KOPT-K1 (cell line): Measurements from ENCODE around the gene KIRREL2.
"Not testable (repeated sequence)": the region's sequence is repeated elsewhere in the genome, so short reads cannot be mapped to it uniquely, and the experiment has no call there.

Experiments
- H3K27ac ChIP-seq: fragments of 200-600 bp; sonication (generic); 2 replicates; pipeline ENCODE4 v1.5.1; 2016; ENCODE audit warnings: antibody characterized with exemption, mild to moderate bottlenecking, low read depth, low read length; ENCODE audit not compliant: poor library complexity, severe bottlenecking
- H3K36me3 ChIP-seq: fragments of 200-600 bp; sonication (generic); 2 replicates; pipeline ENCODE4 v1.5.1; 2017; ENCODE audit warnings: antibody characterized with exemption, mild to moderate bottlenecking, low read length, moderate library complexity; ENCODE audit not compliant: insufficient read depth
- H3K9me3 ChIP-seq: fragments of 200-600 bp; sonication (generic); 2 replicates; pipeline ENCODE4 v1.5.1; 2017; ENCODE audit warnings: antibody characterized with exemption, low read length, mild to moderate bottlenecking; ENCODE audit not compliant: insufficient read depth, poor library complexity, severe bottlenecking

The KIRREL2 gene

DNA sequence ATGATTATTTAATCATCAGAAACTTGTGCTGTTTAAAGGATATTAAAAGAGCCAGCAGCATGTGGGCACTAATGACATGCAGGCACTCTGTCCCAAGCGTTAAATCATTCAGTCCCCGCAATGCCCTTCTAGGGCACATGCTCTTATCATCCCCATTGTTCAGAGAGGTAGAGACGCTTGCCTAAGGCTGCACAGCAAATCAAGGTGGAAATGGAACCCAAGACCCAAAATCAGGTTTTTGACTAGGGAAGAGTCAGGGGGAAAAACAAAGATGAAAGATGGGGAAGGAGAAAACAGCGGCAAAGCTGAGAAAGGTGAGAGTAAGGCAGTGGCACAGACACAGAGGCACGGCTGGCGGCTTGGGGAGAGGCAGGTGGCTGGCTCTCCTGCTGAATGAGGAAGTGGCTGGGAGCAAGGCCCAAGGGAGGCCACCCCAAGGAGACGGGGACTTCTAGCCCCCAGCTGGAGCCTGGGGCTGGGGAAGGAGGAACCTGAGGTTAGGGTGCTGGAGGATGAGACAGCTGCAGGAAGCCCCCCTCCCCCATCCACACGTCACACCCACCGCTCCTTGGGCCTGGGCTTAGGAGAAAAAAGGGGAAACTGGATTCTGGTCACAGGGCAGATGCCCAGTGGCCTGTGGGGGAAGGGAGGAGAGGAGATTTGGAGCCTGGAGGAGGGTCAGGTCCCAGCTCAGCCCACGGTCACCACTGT lies 52.4 kb downstream of the KIRREL2 start:
- H3K27ac ChIP-seq, result peak overlapping the region; percentile 60
- H3K9me3 ChIP-seq, result no peaks in the 10 kb centered on the region
- no peaks in the 10 kb centered on the region for H3K36me3 ChIP-seq

DNA sequence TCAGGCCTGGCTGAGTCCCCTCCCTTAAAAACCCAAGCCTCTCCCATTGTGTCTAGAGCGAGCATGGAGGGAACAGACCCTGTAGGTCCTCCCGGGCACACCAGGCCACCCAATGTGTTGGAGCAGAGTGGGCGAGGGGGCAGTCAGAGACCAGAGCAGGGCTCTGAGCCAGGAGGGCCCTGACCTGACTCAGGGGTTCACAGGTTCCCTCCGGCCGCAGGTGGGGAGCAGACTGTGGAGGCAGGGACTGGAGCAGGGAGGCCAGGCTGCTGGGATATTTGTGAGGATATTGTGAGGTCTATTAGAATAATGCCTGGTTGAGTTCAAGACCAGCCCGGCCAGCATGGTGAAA lies 52.9 kb downstream of the KIRREL2 start:
- Histone ChIP-seq H3K27ac (peak overlapping the region; percentile 60), H3K9me3 (no peaks in the 10 kb centered on the region), H3K36me3 (no peaks in the 10 kb centered on the region)

DNA sequence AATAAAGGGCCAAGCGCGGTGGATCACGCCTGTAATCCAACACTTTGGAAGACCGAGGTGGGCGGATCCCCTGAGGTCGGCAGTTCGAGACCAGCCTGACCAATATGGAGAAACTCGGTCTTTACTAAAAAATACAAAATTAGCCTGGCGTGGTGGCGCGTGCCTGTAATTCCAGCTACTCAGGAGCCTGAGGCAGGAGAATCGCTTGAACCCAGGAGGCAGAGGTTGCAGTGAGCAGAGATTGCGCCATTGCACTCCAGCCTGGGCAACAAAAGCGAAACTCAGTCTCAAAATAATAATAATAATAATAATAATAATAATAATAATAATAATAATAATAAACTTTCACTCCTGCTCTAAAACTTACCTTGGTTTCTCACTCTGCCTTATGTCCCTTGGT lies 53.6 kb downstream of the KIRREL2 start:
- not testable (repeated sequence) for H3K27ac ChIP-seq, H3K9me3 ChIP-seq

DNA sequence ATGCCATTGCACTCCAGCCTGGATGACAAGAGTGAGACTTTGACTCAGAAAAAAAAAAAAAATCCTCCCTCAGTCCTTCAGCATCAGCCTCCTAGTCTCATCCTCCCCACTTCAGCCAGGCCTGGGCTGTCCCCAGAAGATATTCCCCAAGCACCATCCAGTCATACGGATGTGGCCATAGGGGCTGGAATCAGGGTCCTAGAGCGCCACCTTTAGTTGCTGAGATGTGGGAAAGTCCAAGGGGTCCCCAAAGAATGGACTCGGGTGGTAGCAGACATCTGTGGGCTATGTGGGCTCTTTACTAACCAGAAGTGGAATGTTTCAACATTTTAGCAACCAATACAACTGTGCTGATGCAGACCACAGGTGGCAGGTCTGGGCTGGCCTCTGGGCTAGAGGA lies 54.5 kb downstream of the KIRREL2 start:
- Histone ChIP-seq H3K27ac (no peak overlapping the region), H3K9me3 (no peaks in the 10 kb centered on the region), H3K36me3 (no peaks in the 10 kb centered on the region)

More for the DNA sequence above, 53.6 kb downstream of the KIRREL2 start:
- H3K36me3 ChIP-seq, result not testable (repeated sequence)

DNA sequence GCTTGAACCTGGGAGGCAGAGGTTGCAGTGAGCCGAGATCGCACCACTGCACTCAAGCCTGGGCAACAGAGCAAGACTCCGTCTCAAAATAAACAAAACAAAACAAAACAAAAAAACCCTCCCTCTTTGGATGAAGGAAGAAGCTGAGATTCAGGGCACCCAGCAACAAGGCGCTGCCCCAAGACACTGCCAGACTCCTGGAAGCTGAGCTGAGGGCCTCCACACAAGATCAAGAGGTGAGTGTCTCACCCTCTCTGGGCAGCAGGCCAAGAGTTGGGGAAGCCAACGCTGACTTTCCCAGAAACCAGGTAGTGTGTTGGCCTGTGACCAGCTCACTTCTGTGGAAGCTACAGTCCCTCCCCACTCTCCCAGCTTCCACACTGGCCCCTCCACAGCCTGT lies 55.1 kb downstream of the KIRREL2 start:
- no peak overlapping the region for H3K27ac ChIP-seq
- H3K9me3 ChIP-seq, result no peaks in the 10 kb centered on the region
- no peaks in the 10 kb centered on the region for H3K36me3 ChIP-seq

DNA sequence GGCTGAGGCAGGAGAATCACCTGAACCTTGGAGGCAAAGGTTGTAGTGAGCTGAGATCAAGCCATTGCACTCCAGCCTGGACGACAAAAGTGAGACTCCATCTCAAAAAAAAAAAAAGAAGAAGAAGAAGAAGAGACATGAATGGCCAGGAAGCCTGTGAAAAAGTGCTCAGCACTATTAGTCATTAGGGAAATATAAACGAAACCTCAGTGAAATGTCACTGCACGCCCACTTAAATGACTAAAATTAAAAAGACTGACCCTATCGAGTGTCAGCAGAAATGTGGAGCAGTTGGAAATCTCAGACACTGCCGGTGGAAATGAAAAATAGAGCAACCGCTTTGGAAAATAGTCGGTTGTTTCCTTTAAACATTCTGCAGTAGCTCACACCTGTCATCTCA lies 56.9 kb downstream of the KIRREL2 start:
- H3K36me3 ChIP-seq, result no peaks in the 10 kb centered on the region
- no peak overlapping the region for H3K27ac ChIP-seq
- no peaks in the 10 kb centered on the region for H3K9me3 ChIP-seq

DNA sequence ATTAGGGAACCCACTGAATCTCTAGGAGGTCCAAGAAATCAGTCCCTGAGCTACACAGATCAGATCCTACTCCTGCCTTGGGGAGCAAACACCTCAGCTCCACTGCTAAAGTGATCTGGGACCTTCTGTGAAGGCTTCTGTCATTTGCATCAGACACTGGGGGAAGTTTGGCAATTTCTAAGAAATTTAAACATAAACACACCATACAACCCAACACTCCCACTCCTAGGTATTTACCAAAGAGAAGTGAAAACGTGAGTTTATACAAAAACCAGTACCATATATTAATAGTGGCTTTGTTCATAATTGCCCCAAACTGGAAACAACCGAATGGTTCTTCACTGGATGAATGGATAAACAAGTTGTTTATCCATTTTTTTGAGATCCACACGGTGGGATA lies 58.7 kb downstream of the KIRREL2 start:
- no peaks in the 10 kb centered on the region for H3K9me3 ChIP-seq
- H3K36me3 ChIP-seq, result no peaks in the 10 kb centered on the region
- no peak overlapping the region for H3K27ac ChIP-seq
